ENCODE data around the gene FBN3.
"Not testable (repeated sequence)": the region's sequence is repeated elsewhere in the genome, so short reads cannot be mapped to it uniquely, and the experiment has no call there.

FBN3 gene
- long read RNA-seq, donor 1, partial matches to known transcripts = 5 of 5 reads
- long read RNA-seq, donor 1, other reads (novel, unspliced or antisense) = 0 of 5 reads
- long read RNA-seq, donor 2 = 0 reads
- long read RNA-seq, donor 3 = 0 reads
- long read RNA-seq, donor 4 = 0 reads
- long read RNA-seq, donor 5 = 0 reads
- long read RNA-seq, donor 6 = 0 reads
- long read RNA-seq, donor 7 = 0 reads
- long read RNA-seq, donor 8 = 0 reads

DNA sequence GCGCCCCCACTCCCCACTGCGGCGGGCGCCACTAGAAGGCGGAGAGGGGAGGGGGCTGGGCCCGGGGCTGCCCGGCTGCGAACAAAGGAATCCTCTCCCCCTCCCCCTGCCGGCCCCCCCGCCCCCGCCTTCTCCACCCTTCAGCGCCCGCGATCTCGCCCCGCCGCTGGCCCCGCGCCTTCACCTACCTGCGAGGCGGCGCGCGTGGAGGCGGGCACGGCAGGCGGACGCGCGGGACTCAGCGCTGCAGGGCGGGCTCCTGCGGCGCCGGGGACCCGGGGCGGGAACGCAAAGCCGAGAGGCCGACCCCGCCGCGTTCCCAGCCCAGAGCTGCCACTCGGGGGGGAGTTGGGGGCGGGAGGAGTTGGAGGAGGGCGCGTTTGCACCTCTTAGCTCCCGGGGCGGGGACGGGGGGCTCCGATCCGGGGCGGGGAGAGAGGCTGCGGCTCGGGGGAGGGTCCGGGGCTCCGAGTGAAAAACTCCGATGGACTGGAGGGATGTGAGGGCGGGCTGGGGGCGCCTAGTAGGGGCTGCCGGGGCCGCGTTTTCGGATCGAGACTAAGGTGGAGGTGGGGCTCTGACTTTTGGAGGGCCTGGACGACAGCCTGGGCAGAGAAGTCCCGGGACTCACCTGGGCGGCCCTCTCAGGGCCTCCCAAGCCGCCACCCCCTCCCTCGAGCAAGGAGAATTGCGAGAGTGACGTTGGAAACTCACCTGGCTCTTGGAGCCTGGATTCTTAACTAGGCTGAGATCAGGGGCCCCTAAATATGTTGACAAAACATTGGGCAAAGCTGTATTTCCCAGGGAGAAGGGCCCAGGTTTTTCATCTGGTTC is at the start of gene FBN3:
FBN3 (minus strand) TSS at position 332 of the 834 bp plus-strand sequence. CDS start 2,112 bp downstream, outside the sequence.
- no peak for DNase-seq

GRCh38 chr19:8196271-8196927 is 47.0 kb upstream of the FBN3 start:
- DNase-seq = no peak

- DNase-seq = no peak
These were observed 45.3 kb upstream of the FBN3 start for GRCh38 chr19:8194528-8195267.

DNA sequence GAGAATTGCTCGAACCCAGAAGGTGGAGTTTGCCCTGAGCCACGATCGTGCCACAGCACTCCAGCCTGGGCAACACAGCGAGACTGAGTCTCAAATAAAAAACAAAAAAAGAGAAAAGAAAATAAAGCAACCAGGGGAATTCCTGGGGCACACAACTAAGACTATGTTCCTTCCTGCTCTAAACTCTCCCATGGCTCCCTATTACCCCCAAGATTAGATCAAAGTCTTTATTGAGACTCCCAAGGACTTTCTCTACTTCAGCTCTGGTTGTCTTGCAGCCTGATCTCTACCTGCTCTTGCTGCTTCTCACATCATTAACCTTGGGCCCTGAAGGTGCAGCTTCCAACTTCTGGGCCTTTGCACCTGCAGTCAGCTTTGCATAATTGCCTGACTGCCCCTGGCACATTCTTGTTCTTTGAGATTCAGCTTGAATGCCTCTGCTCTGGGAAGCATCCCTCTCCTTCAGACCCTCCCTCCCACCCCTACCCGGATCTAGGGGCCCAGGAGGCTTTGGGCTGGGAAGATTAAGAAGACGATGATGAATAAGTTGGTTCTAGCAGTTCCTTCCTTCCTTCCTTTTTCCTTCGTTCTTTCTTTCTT is 42.9 kb upstream of the FBN3 start:
- no peak for DNase-seq

DNA sequence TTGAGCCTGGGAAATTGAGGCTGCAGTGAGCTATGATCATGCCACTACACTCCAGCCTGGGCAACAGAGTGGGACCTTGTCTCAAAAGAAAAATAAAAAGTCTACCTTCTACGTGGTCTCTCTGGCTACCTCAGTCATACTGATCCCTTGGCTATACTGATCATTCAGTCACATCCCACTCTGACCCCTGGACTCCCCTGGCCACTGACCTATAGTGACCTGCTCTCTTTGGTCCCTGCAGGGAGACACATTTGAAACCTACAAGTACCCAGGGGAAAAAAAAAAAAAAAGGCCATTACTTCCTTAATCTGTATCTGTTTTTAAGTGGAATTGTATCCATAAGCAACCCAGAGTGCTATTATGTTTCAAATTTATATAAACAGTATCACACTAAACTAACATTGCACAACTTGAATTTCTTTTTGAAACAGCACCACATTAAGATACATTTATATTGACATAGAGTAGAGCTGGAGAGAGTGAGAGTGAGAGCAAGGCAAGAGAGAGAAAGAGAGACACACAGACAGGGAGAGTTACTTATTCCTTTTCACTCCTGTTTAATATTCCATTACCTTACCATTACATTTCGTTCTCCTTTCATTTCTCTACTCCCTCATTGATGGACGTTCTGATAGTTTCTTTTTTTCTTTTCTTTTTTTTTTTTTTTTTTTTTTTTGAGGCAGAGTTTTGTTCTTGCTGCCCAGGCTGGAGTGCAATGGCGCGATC is 36.1 kb upstream of the FBN3 start:
- no peak for DNase-seq

DNA sequence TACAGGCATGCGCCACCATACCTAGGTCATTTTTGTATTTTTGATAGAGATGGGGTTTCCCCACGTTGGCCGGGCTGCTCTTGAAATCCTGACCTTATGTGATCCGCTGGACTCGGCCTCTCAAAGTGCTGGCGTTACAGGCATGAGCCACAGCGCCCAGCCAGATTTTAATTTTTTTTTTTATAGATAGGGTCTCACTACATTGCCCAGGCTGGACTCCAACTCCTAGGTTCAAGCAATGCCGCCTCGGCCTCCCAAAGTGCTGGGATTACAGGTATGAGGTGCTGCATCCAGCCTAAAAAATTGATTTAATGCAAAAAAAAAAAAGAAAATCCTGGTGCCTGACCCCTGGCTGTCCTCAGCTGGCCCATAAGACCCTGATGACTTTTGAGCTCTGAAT is 34.9 kb upstream of the FBN3 start:
- DNase-seq = no peak

DNA sequence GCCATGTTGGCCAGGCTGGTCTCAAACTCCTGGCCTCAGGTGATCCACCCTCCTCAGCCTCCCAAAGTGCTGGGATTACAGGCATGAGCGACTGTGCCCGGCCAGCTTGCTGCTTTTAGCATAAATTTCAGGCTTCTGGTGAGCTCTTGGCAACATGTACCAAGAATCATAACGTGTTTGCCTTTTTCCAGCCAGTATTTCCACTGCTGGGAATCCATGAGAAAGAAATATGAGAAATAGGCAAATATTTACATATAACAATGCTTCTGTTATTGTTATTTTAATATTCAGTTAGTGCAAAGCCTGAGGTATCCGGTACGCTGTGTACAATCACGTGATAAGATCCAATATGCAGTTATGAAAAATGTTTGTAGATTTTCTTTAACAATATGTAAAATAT is 30.6 kb upstream of the FBN3 start:
- no peak for DNase-seq

GRCh38 chr19:8174706-8175105 is 25.3 kb upstream of the FBN3 start:
- DNase-seq = no peak

- no peak for DNase-seq
These were observed 19.1 kb upstream of the FBN3 start for GRCh38 chr19:8168537-8168936.

DNA sequence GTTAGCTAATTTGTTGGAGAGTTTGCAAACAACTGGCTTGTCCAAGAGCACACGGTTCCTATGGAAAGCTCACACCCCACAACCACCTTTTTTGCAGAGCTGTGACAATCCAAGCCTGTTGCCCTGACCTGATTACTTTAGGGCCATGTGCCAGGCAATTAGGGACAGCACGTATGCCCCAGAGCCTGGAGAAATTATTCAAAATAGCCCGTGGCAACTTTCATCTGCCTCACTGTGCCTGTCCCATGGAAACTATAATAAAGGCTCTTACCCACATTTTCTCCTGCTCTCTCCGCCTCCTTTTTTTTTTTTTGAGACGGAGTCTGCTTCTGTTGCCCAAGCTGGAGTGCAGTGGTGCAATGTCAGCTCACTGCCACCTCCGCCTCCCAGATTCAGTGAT is 18.6 kb upstream of the FBN3 start:
- DNase-seq = no peak

DNA sequence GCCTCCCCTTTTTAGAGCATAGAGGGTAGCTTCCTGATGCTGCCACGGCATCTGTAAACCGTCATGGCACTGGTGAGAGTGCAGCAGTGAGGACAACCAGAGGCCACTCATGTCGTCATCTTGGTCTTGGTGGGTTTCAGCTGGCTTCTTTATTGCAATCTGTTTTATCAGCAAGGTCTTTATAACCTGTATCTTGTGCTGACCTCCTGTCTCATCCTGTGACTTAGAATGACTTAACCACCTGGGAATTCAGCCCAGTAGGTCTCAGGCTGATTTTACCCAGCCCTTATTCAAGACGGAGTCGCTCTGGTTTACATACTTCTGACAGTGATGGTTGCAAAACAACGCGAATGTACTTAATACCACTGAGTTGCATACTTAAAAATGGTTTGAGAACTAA is 14.4 kb upstream of the FBN3 start:
- DNase-seq = no peak

- DNase-seq = no peak
These were observed 11.8 kb upstream of the FBN3 start for GRCh38 chr19:8161135-8161646.

DNA sequence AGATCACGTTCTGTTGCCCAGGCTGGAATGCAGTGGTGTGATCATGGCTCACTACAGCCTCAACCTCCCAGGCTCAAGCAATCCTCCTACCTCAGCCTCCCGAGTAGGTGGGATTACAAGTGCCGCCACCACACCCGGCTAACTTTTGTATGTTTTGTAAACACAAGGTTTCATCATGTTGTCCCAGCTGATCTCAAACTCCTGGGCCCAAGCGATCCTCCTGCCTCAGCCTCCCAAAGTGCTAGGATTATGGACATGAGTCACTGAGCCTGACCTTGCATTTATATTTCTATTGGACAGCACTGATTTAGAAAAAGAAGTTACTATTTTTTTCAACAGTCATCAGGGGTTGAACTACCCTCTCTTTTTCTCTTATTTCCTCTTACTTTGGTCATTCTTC is 9.9 kb upstream of the FBN3 start:
- not testable (repeated sequence) for DNase-seq

DNA sequence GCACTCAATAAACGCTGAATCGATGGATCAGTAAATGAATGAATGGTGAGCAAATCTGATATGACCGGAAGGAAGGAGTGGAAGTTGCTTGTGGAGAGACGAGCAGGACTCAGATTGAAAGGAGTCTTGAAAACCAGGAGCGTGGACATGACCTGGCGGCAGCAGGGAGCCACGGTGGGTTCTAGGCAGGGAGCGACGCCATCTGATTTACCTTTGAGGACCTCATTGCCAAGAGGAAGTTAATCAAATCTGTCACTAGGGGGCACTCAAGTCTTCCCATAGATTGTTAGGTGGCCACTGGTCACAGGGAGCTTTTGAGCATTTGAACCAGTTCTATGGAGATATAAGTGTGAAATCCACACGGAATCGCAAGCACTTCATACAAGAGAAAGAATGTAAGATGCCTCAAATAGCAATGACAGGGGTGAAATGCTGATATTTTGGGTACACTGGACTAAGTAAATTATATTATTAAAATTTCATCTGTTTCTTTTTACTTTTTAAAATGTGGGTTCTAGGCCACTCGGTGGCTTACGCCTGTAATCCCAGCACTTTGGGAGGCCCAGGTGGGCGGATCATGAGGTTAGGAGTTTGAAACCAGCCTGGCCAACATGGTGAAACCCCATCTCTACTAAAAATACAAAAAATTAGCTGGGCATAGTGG is 9.2 kb upstream of the FBN3 start:
- no peak for DNase-seq

DNA sequence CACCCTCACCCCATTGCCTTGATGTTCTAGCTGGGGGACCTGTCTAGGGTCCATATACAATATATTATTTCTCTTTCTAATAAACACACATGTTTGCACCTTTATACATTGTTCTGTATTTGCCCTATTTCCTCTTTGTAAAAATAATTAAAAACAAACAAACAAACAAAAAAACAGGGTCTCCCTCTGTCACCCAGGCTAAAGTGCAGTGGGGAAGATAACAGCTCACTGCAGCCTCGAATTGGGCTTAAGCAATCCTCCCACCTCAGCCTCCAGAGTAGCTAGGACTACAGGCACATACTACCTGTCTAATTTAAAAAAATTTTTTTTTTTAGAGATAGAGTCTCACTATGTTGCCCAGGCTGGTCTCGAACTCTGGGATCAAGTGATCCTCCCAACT is 5.9 kb upstream of the FBN3 start:
- no peak for DNase-seq

DNA sequence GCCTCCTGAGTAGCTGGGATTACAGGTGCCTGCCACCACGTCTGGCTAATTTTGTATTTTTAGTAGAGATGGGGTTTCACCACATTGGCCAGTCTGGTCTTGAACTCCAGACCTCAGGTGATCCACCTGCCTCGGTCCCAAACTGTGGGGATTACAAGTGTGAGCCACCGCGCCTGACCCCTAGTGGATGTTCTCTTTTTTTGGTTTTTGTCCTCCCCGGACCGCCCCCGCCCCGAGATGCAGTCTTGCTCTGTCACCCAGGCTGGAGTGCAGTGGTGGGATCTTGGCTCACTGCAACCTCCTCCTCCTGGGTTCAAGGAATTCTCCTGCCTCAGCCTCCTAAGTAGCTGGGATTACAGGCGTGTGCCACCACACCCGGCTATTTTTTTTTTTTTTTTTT is 4.6 kb upstream of the FBN3 start:
- not testable (repeated sequence) for DNase-seq

- no peak for DNase-seq
These were observed 2.3 kb upstream of the FBN3 start for GRCh38 chr19:8151767-8152035.

DNA sequence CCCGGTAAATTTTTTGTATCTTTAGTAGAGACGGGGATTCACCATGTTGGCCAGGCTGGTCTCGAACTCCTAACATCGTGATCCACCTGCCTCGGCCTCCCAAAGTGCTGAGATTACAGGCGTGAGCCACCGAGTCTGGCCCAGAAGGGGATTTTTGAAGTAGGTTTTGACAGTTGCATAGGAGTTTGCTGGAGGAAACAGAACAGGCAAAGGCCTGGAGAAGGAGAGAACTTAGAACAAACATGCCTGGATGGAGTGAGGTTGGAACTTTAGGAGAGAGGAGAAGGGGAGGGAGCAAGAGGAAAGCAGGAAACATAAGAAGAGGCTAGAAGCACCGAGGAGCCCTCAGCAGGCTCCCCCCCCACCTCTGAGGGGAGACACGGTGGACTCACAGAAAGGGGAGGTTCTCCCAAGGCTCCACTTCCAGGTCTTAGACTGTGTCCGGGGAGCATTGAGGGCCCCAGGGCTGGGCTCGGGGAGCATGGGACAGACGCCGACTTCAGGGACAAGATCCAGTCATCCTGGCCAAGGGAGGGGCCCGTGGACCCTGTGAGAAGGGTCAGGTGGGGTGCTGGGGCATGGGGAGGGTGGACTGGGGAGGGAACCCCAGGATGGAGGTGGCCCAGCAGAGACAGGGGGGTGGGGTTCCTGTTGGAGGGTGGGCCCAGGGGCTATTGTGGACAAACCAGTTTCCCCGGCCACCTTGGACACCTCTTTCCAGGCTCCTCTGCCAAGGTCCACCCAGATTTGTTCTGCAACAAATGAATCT is 1.8 kb upstream of the FBN3 start:
- DNase-seq = no peak

- DNase-seq = no peak
These were observed 930 bp upstream of the FBN3 start for GRCh38 chr19:8150178-8150865.
